Measurements from ENCODE around the gene SDSL.

Gene SDSL

GRCh38 chr12:113469949-113470743 is 48.0 kb downstream of the SDSL start:
- no peak for TF ChIP-seq CTCF (conservative IDR thresholded peaks at IDR 0.05; ENCODE audit: low read depth, low read length)
- DNase-seq (ENCODE audit: low read depth), result no peak
- no peak overlapping the region for H3K4me3 ChIP-seq (ENCODE audit: low read length)

GRCh38 chr12:113470871-113471618 is 48.9 kb downstream of the SDSL start:
- no peak overlapping the region for H3K4me3 ChIP-seq (ENCODE audit: low read length)
- no peak for TF ChIP-seq CTCF (conservative IDR thresholded peaks at IDR 0.05; ENCODE audit: low read depth, low read length)
- no peak for DNase-seq (ENCODE audit: low read depth)

- H3K4me3 ChIP-seq (ENCODE audit: low read length), result no peak within 1 kb of the TSS
- no peak for DNase-seq (ENCODE audit: low read depth)
- TF ChIP-seq CTCF (conservative IDR thresholded peaks at IDR 0.05; ENCODE audit: low read depth, low read length), result no peak
Measured at GRCh38 chr12:113471619-113472171, 49.5 kb downstream of the SDSL start, which contains the start of gene LHX5. Gene LHX5 (minus strand): TSS chr12:113471871. CDS start chr12:113471498, 373 bp downstream.

GRCh38 chr12:113472191-113473121 is 50.3 kb downstream of the SDSL start:
- DNase-seq (ENCODE audit: low read depth), result no peak
- no peak for TF ChIP-seq CTCF (conservative IDR thresholded peaks at IDR 0.05; ENCODE audit: low read depth, low read length)
- H3K4me3 ChIP-seq (ENCODE audit: low read length), result no peak overlapping the region

GRCh38 chr12:113473400-113473799 is 51.2 kb downstream of the SDSL start:
- H3K4me3 ChIP-seq (ENCODE audit: low read length), result no peak overlapping the region
- TF ChIP-seq CTCF (conservative IDR thresholded peaks at IDR 0.05; ENCODE audit: low read depth, low read length), result no peak
- no peak for DNase-seq (ENCODE audit: low read depth)

- no peak overlapping the region for H3K4me3 ChIP-seq (ENCODE audit: low read length)
- no peak for TF ChIP-seq CTCF (conservative IDR thresholded peaks at IDR 0.05; ENCODE audit: low read depth, low read length)
- no peak for DNase-seq (ENCODE audit: low read depth)
Measured at GRCh38 chr12:113473942-113474341, 51.8 kb downstream of the SDSL start.
